Esophagus mucosa (tissue), 1 donor: ENCODE data around the gene IFFO2. TPM values are rescaled to one million over a fixed set of nuclear protein-coding genes. Genes with fewer than 3 reads are reported as not detected.
A peak's percentile ranks its signal among the peaks of the same experiment; 100 is the strongest.

ENCODE experiments used
- ATAC-seq: fragments of 200-7000 bp; cut with Tn5 transposase; one replicate; pipeline ENCODE4 v1.9.1; 2020
- total RNA-seq: library from RNA; stranded (reverse); gene quantifications from one replicate; pipeline ENCODE4 v1.2.4, GENCODE V29; 2023
- donor health status: DM: yes; HTN: yes; CAD: no.

IFFO2 gene
- total RNA-seq, 1 donor from 2014 or later, result 70.2 TPM

DNA sequence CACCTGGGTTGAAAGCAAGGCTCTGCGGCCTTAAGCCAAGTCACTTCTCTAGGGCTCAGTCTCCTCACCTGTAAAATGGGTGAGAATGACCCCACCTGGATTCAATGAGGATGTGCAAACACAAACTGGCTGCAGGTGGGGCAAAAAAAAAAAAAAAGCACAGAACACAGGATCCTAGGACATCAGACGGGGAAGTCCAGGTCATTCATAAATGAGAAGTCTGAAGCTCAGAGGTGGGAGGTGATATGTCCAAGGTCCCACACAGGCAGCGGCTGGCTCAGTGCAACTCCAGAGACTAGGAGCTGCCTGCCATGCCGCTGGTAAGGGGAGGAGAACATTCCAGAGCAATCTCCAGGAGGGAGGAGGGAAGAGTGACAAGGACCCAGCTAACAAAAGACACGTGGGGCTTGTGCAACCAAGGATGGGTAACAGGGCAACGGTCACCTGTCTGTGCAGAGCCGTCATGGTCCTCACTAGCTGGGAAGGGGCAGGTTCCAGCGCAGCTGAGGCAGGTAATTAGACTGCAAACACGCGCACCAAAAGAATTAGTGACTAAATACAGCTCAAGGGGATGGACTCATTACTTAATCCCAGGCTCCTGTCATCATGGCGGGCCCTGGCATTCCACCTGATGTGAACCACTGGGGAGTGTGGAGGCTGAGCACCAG is 19.5 kb downstream of the IFFO2 start:
- ATAC-seq, result peak; percentile 60

- no peak for ATAC-seq
These were observed 20.0 kb downstream of the IFFO2 start for GRCh38 chr1:18936471-18936813.

GRCh38 chr1:18934205-18935000 is 22.1 kb downstream of the IFFO2 start:
- no peak for ATAC-seq

DNA sequence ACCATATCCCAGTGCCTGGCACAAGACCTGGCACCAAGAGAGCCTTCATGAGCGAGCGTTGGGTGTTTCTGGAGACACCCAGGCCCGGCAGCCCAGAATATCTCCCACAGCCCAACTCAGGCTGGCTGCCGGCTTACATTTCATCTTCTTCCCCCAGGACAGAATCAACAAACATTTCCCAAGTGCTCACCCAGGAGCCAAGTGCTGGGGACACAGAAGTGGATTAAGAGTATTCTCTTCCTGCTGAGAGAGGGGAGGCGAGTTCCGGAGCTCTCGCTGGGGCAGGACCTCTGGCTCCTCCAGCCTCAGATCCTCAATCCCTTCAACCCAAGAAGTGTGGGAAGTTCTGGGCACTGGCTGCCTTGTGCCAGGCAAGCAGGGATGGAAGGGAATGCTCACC is 23.6 kb downstream of the IFFO2 start:
- ATAC-seq, result no peak

DNA sequence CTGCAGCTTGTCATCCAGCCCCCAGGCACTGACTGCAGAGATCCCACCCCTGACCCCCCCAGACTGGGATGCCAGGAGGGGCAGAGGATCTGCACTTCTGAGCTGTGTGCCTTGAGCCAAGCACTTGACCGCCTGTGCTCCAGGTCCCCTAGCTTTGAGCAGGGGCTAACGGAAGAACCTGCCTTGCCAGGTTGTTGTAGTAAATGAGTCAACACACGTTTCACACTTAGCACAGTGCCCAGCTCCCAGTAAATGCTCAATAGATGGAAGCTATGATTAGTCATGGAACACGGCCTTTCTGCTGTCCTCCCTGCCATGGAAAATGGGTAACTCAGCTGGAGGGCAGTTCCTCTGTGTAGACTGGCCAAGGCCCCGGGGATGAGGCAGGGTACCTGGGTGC is 24.1 kb downstream of the IFFO2 start:
- peak; percentile 67 for ATAC-seq

DNA sequence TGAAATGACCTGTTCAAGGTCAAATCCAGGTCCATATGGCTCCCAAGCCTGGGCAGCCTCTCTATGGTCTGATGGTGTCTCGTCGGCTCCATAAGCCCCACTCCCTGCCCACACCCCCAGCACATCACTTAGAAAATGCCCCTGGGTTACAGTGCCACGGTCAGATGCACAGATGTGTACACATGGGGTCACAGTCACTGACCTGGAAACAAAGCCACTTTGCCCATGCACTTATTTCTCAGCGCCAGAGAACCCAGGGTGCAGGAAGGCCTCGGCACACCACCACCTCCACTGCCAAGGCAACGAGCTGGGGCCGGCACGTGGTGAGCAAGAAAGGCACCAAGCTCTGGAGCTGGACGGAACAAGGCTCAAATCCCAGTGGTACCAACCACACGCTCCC is 24.7 kb downstream of the IFFO2 start:
- ATAC-seq, result no peak

GRCh38 chr1:18929686-18930085 is 26.8 kb downstream of the IFFO2 start:
- no peak for ATAC-seq

- ATAC-seq, result no peak
These were observed 27.5 kb downstream of the IFFO2 start for GRCh38 chr1:18928985-18929384.

DNA sequence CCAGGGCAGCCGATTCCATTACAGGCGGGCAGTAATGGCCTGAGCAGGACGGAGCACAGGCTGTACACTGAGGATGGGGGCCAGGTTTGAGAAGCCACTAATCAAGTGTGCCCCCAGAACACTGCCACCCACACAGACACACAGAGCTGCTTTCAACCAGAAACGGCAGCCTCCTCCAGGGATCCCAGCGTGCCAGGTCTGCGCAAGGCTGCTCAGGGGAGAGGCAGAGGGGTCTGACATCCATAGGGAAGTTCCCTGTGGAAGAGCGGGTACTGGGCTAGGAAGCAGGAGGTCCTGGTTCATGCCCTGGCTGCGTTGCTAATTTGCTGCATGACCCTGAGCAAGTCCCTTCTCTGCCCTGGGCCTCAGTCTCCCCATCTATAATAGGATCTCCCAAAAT is 28.1 kb downstream of the IFFO2 start:
- ATAC-seq, result no peak

GRCh38 chr1:18927654-18928272 is 28.7 kb downstream of the IFFO2 start:
- ATAC-seq, result no peak

- ATAC-seq, result peak; percentile 65
These were observed 29.3 kb downstream of the IFFO2 start for GRCh38 chr1:18927082-18927653.

GRCh38 chr1:18926315-18927081 is 30.0 kb downstream of the IFFO2 start:
- peak; percentile 78 for ATAC-seq

DNA sequence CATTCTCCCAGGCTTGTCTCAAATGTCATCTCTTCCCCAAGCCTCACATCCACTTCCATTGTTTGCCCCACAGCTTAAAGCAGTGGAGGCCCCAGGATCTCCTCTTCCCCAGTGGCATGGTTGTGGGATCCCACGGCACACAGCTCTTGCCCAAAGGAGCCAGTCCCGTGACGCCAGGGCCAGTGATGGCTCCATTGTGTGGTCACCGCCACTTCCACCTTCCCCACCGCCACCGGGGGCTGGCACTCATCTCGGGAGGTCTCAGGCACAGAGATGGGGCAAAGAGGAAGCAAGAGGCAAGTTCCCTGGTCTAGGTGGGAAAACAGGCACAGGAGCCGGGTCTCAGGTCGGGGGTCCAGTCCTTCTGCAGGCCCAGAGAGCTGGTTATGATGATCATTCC is 31.2 kb downstream of the IFFO2 start:
- ATAC-seq, result no peak

- ATAC-seq, result no peak
These were observed 32.2 kb downstream of the IFFO2 start for GRCh38 chr1:18924221-18924691.

GRCh38 chr1:18923756-18924211 is 32.7 kb downstream of the IFFO2 start:
- ATAC-seq, result no peak

GRCh38 chr1:18922848-18923755 is 33.4 kb downstream of the IFFO2 start:
- ATAC-seq, result peak; percentile 51

DNA sequence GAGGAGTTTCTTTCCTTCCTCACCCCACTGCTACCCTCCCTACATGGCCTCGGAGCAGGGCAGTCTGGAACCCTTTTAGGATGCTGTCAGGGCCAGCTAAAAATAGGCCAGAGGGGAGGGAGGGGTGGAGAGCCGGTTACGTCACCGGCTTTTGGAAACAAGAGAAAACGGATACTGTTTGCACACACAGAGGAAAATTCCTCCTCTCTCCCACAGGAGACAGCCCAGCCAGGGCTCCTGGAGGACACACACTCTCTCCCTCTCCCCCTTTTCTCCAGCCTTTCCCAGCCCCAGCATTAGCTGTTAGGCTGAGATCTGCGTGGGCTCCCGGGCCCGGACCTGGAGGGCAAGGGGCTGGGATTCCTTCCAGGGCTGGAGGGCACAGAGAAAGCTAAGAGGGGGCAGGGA is 34.2 kb downstream of the IFFO2 start:
- peak; percentile 25 for ATAC-seq

GRCh38 chr1:18921516-18922251 is 34.8 kb downstream of the IFFO2 start:
- no peak for ATAC-seq

GRCh38 chr1:18920931-18921330 is 35.5 kb downstream of the IFFO2 start:
- no peak for ATAC-seq

- ATAC-seq, result no peak
These were observed 36.5 kb downstream of the IFFO2 start for GRCh38 chr1:18919956-18920355.
